ENCODE results near the gene SETX.

Gene SETX

DNA sequence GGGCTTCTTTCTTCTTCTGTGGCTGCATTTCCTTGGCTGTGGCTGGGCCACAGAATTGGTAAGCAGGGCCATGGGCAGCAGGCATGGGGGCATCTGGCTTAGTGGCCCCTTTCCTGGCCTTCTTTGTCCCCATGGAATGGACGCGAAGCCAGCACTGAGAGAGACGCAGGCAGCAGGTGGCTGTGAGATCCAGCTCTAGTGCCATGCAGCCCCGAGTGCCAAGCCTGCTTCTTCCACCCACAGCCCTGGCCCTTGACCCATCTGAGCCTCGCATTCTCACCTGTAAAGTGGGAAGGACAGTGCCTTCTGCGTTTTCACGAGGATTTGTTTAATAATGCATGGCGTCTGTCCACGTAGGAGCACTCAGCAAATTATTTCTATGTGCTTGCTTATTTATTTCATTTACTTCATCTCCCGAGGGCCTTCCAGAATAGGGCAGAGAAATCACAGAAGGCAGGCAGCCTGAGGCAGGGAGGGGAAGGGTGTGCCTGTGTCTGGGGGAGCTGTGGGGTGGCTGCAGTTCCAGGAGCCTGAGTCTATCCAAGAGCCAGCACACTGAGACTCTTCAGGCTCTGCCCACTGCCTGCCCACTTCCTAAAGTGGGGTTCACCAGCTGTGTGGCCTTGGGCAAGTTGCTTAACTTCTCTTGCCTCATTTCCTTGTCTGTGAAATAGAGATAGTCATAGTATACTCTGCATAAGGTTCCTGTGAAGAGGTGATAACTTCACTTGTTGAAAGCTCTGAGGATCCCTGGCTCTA is 137.7 kb downstream of the SETX start:
- TF ChIP-seq POLR2A (IDR thresholded peaks at IDR 0.05; ENCODE audit: low read length) (no peak), GATA1 (IDR thresholded peaks at IDR 0.05; ENCODE audit: low read depth, low read length) (no peak)
- DNase-seq, result no peak

DNA sequence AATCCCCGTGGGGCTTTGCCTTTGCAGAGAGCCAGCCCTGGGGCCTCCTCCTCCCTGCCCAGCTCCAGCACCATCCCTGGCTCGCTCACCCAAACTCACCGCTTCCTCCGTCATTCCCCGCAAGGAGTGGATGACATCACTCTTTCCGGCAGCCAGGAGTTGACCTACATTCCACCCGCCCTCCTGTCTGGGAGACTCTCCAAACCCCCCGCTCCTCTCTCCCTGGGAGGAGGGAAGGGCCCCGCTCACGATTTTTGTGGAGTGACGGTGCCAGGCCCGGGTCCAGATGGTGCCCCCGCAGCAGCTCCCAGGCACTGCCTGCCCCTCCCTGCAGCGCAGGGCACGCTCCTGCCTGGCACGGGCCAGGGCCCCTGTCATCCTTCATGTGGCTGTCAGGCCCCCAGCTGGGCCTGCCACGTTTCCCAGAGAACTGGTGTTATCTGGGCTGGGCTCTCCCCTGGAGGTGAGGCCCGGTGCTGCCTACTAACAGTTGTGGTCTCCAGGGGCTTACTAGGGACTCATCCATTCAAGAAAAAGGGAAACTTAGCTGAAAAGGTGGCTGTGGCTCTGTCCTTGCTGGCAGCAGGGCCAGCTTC is 140.7 kb downstream of the SETX start:
- no peak for DNase-seq
- TF ChIP-seq GATA1 (IDR thresholded peaks at IDR 0.05; ENCODE audit: low read depth, low read length) (no peak), POLR2A (IDR thresholded peaks at IDR 0.05; ENCODE audit: low read length) (no peak)

DNA sequence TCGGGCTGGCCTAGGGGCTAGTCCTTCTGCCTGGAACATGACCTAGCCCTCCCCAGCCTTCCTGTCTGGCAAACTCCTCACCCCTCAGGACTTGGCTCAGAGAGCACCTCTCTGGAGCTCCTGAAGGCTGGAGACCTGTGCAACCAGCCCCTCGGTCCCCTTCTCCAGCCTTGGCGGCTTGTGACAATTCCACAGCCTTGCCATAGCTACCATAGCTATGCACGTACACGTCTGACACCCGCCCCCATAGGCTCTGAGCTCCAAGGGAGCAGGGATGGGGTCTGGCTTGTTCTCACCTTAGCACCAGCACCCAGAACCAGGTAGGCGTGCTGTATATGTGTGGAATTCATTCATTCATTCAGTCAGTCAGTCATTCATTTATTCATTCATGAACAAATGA is 143.2 kb downstream of the SETX start:
- no peak for DNase-seq
- no peak for TF ChIP-seq GATA1 (IDR thresholded peaks at IDR 0.05; ENCODE audit: low read depth, low read length)
- no peak for TF ChIP-seq POLR2A (IDR thresholded peaks at IDR 0.05; ENCODE audit: low read length)

Data from erythroblast (primary cell).